Peyer's patch (tissue), 4 donors: ENCODE data around the gene THRB. TPM values are rescaled to one million over a fixed set of nuclear protein-coding genes. Genes with fewer than 3 reads are reported as not detected.
A peak's percentile ranks its signal among the peaks of the same experiment; 100 is the strongest.

Experiments
- DNase-seq, 3 donors: peaks; one replicate each; pipeline ENCODE4 v3.0.0-alpha.2; 2017 to 2019
- H3K27ac ChIP-seq, 4 donors: fragments of 200-600 bp; sonication (generic); one replicate each; pipeline ENCODE4 v1.5.1; 2016 to 2019
- H3K27me3 ChIP-seq, 2 donors: fragments of 200-600 bp; sonication (generic); one replicate each; pipeline ENCODE4 v1.5.1; 2019
- H3K36me3 ChIP-seq, 3 donors: fragments of 200-600 bp; sonication (generic); one replicate each; pipeline ENCODE4 v1.5.1; 2016 to 2019
- H3K4me1 ChIP-seq, 4 donors: fragments of 200-600 bp; sonication (generic); one replicate each; pipeline ENCODE4 v1.5.1; 2016 to 2019
- H3K4me3 ChIP-seq, 4 donors: fragments of 200-600 bp; sonication (generic); 1 replicate in 3 of 4; 2 replicates in 1 of 4; pipeline ENCODE4 v1.5.1; 2016 to 2019; ENCODE audit warnings: mild to moderate bottlenecking in 1 of 4
- H3K9me3 ChIP-seq, 4 donors: fragments of 200-600 bp; sonication (generic); one replicate each; pipeline ENCODE4 v1.5.1; 2016 to 2019; ENCODE audit warnings: mild to moderate bottlenecking in 1 of 4
- POLR2A ChIP-seq, 2 donors: fragments of 450-650 bp; IDR thresholded peaks; one replicate each; pipeline ENCODE4 v1.5.1; 2017; ENCODE audit warnings: antibody characterized with exemption in 2 of 2, mild to moderate bottlenecking in 2 of 2, moderate library complexity in 2 of 2
- total RNA-seq, 4 donors: library from RNA; depleted of rRNA; stranded (reverse); fragments of >200 nt; gene quantifications; one replicate each; pipeline ENCODE4 v1.1.0, GENCODE V29; 2016
- TF ChIP-seq, protein P1 (sequence below), 6 experiments: fragments of 450-650 bp in 4 of 6; fragments of 200-600 bp in 2 of 6; sonication (generic) in 1 of 6; IDR thresholded peaks; one replicate each; pipeline ENCODE4 v1.5.1; 2017 to 2019; ENCODE audit warnings: antibody characterized with exemption in 6 of 6, mild to moderate bottlenecking in 3 of 6, moderate library complexity in 1 of 6

Gene THRB
- total RNA-seq, 4 donors from 2014 or later, result 2.6 to 13.2 (median 8.4) TPM

- H3K27ac ChIP-seq, result no peak overlapping the region
- TF ChIP-seq POLR2A (IDR thresholded peaks at IDR 0.05), result no peak
- TF ChIP-seq, protein P1, sequence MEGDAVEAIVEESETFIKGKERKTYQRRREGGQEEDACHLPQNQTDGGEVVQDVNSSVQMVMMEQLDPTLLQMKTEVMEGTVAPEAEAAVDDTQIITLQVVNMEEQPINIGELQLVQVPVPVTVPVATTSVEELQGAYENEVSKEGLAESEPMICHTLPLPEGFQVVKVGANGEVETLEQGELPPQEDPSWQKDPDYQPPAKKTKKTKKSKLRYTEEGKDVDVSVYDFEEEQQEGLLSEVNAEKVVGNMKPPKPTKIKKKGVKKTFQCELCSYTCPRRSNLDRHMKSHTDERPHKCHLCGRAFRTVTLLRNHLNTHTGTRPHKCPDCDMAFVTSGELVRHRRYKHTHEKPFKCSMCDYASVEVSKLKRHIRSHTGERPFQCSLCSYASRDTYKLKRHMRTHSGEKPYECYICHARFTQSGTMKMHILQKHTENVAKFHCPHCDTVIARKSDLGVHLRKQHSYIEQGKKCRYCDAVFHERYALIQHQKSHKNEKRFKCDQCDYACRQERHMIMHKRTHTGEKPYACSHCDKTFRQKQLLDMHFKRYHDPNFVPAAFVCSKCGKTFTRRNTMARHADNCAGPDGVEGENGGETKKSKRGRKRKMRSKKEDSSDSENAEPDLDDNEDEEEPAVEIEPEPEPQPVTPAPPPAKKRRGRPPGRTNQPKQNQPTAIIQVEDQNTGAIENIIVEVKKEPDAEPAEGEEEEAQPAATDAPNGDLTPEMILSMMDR (IDR thresholded peaks at IDR 0.05), result no peak
- no peak for DNase-seq
- H3K36me3 ChIP-seq, result no peaks in the 10 kb centered on the region
- H3K9me3 ChIP-seq, result no peaks in the 10 kb centered on the region
- no peaks in the 10 kb centered on the region for H3K4me1 ChIP-seq
- no peaks in the 10 kb centered on the region for H3K27me3 ChIP-seq
- no peak overlapping the region for H3K4me3 ChIP-seq
Observed at GRCh38 chr3:24533561-24534193, 39.0 kb upstream of the THRB start.

- no peak for DNase-seq
- H3K27ac ChIP-seq, result no peak overlapping the region
- H3K4me3 ChIP-seq, result no peak overlapping the region
- no peaks in the 10 kb centered on the region for H3K9me3 ChIP-seq
- no peaks in the 10 kb centered on the region for H3K27me3 ChIP-seq
- no peak for TF ChIP-seq POLR2A (IDR thresholded peaks at IDR 0.05)
- TF ChIP-seq, protein P1 (IDR thresholded peaks at IDR 0.05), result no peak
- H3K4me1 ChIP-seq, result no peaks in the 10 kb centered on the region
- H3K36me3 ChIP-seq, result no peaks in the 10 kb centered on the region
Observed at GRCh38 chr3:24530471-24530870, 35.8 kb upstream of the THRB start.

DNA sequence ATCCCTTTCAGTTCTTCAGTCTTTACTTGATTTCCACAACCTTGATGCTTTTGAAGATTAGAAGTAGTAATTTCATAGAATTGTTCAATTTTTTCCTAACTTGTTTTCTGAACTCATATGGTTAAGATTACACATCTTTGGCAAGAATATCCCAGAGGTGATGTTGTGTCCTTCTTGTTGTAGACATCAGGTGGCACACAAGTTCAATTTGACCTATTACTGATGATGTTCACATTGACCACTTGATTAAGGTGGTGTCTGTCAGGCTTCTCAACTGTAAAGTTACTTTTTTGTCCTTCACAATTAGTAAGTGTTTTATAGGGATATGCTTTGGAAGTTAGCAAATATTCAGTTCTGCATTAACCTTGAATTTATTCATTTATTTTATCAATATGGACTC is 34.6 kb upstream of the THRB start:
- Histone ChIP-seq H3K36me3 (no peaks in the 10 kb centered on the region), H3K27me3 (no peaks in the 10 kb centered on the region), H3K4me3 (no peak overlapping the region), H3K4me1 (no peaks in the 10 kb centered on the region), H3K9me3 (no peaks in the 10 kb centered on the region), H3K27ac (no peak overlapping the region)
- no peak for TF ChIP-seq POLR2A (IDR thresholded peaks at IDR 0.05)
- TF ChIP-seq, protein P1 (IDR thresholded peaks at IDR 0.05), result peak in 1 of 6 experiments; percentile 18
- no peak for DNase-seq

DNA sequence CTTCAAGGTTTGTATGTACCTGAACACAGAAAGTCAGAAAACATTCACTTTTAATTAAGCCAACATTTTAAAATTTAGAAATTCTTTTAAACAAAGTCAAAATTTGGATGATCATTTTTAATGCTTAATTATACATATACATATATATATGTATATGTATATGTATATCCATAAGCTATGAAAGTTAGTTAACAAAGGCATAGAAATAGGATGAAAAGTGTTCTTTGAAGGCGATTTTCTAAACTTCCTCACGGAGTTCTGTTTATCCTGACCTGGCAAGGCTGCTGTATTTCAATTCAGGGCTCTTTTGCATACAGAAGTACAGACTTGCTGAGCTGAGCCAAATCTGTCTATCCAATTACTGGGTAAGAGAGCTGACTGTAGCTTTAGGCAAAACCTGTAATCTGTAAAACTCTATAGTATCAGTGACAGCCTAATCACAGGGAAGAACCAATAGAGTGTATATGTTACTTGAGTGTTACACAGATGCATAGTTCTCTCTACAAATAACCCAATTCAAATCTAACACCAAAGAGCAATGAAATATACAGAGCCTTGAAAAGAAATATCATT is 32.1 kb upstream of the THRB start:
- peaks cover 0 to 3% (median 0%) of the 10 kb centered on the region in 4 donors for H3K4me1 ChIP-seq
- no peaks in the 10 kb centered on the region for H3K27me3 ChIP-seq
- no peak for DNase-seq
- no peak overlapping the region for H3K4me3 ChIP-seq
- no peaks in the 10 kb centered on the region for H3K9me3 ChIP-seq
- H3K27ac ChIP-seq, result no peak overlapping the region
- no peaks in the 10 kb centered on the region for H3K36me3 ChIP-seq
- TF ChIP-seq POLR2A (IDR thresholded peaks at IDR 0.05), result no peak
- TF ChIP-seq, protein P1 (IDR thresholded peaks at IDR 0.05), result no peak

GRCh38 chr3:24525557-24525956 is 30.9 kb upstream of the THRB start:
- Histone ChIP-seq H3K9me3 (no peaks in the 10 kb centered on the region), H3K27ac (no peak overlapping the region), H3K27me3 (no peaks in the 10 kb centered on the region), H3K4me3 (no peak overlapping the region), H3K36me3 (no peaks in the 10 kb centered on the region), H3K4me1 (peaks cover 0 to 3% (median 0%) of the 10 kb centered on the region in 4 donors)
- no peak for DNase-seq
- TF ChIP-seq, protein P1 (IDR thresholded peaks at IDR 0.05), result no peak
- no peak for TF ChIP-seq POLR2A (IDR thresholded peaks at IDR 0.05)
